ENCODE results near the gene DNAL1. TPM values are rescaled to one million over a fixed set of nuclear protein-coding genes. Genes with fewer than 3 reads are reported as not detected.

The DNAL1 gene
- total and polyA plus RNA-seq, 9 of the 15 experiments (the other 6 are each of a cell fraction or from before 2014, with no cell fraction given), result 1.6 to 11.7 (median 4.8) TPM

GRCh38 chr14:73695082-73695481 lies 50.3 kb downstream of the DNAL1 start:
- DNase-seq (ENCODE audit: extremely low read depth in 1 of 4, low spot score in 3 of 4), result no peak
- no peak overlapping the region for H3K4me3 ChIP-seq
- POLR2A ChIA-PET, result no interaction called here
- no peak overlapping the region for H3K4me2 ChIP-seq (ENCODE audit: insufficient read depth, low read length)
- H3K9me3 ChIP-seq (replicated peaks; ENCODE audit: control insufficient read depth, insufficient read depth, low read depth, low read length), result no peaks in the 10 kb centered on the region
- intact Hi-C loops (cut with micrococcal nuclease), result no loop called here
- no peaks in the 10 kb centered on the region for H3K36me3 ChIP-seq (ENCODE audit: control insufficient read depth, insufficient read depth, low read length)
- no peak overlapping the region for H2AFZ ChIP-seq (ENCODE audit: low read depth, low read length)
- TF ChIP-seq FOS (IDR thresholded peaks at IDR 0.05; ENCODE audit: extremely low read depth, insufficient read length) (no peak), RBM15 (IDR thresholded peaks at IDR 0.05; ENCODE audit: insufficient read depth, low read length) (no peak), ZNF121 (CRISPR knock-in tag; conservative IDR thresholded peaks at IDR 0.05) (peak; percentile 90)
- BruUV-seq (replicated peaks), result no TSS peak
- H3K9me1 ChIP-seq (ENCODE audit: control insufficient read depth, insufficient read depth, low read length), result no peaks in the 10 kb centered on the region
- CTCF ChIA-PET (ENCODE audit: low intra/inter-chr PET ratio), result no interaction called here
- H3K27me3 ChIP-seq (ENCODE audit: control insufficient read depth in 2 of 2, insufficient read depth in 2 of 2, low read length in 2 of 2), result no peaks in the 10 kb centered on the region
- ATAC-seq, result no peak
- no peaks in the 10 kb centered on the region for H3K79me2 ChIP-seq (ENCODE audit: control insufficient read depth, insufficient read depth, low read length)
- WGBS (ENCODE audit: insufficient coverage, low coverage, missing lambda C conversion rate), result 29% methylated on average over 1 of the region's 2 CpGs
- no peaks in the 10 kb centered on the region for H4K20me1 ChIP-seq (replicated peaks; ENCODE audit: control insufficient read depth, insufficient read depth, low read length)
- no peak for FAIRE-seq
- peaks cover 0 to 6% of the 10 kb centered on the region in 2 experiments; a peak in 3 of 5 replicates for H3K4me1 ChIP-seq (replicated peaks in 1 of 2; ENCODE audit: control insufficient read depth in 2 of 2, insufficient read depth in 2 of 2, low read length in 2 of 2)
- H3K27ac ChIP-seq (ENCODE audit: extremely low read depth, low read depth, low read length), result no peak overlapping the region
- H3K9ac ChIP-seq (ENCODE audit: insufficient read depth in 1 of 2, low read depth in 2 of 2, low read length in 2 of 2), result no peak overlapping the region
- in situ Hi-C loops (cut with MboI), result no loop called here

- peak overlapping the region; percentile 7; the same call in 1 of the 3 replicates for H3K27ac ChIP-seq (ENCODE audit: extremely low read depth, low read depth, low read length)
- FAIRE-seq (no peak), ATAC-seq (no peak)
- TF ChIP-seq CEBPB (tag; IDR thresholded peaks at IDR 0.05) (no peak), BACH1 (tag; IDR thresholded peaks at IDR 0.05) (no peak), RFX5 (IDR thresholded peaks at IDR 0.05; ENCODE audit: low read depth, low read length) (no peak), HNRNPK (IDR thresholded peaks at IDR 0.05; ENCODE audit: low read depth, low read length, poor library complexity, severe bottlenecking) (no peak), NONO (IDR thresholded peaks at IDR 0.05; ENCODE audit: low read depth in 2 of 2, low read length in 1 of 2) (no peak), MAFG (tag; conservative IDR thresholded peaks at IDR 0.05) (no peak), VEZF1 (CRISPR knock-in tag; IDR thresholded peaks at IDR 0.05) (no peak), NFATC3 (IDR thresholded peaks at IDR 0.05) (no peak), GMEB1 (CRISPR knock-in tag; IDR thresholded peaks at IDR 0.05) (no peak), ELK3 (CRISPR knock-in tag; IDR thresholded peaks at IDR 0.05) (no peak)
Measured at GRCh38 chr14:73695997-73696396, 51.2 kb downstream of the DNAL1 start.

More at GRCh38 chr14:73695997-73696396, 51.2 kb downstream of the DNAL1 start:
- H2AFZ ChIP-seq (ENCODE audit: low read depth, low read length), result no peak overlapping the region
- no TSS peak for BruUV-seq (replicated peaks)
- no peaks in the 10 kb centered on the region for H3K27me3 ChIP-seq (ENCODE audit: control insufficient read depth in 2 of 2, insufficient read depth in 2 of 2, low read length in 2 of 2)
- CTCF ChIA-PET (ENCODE audit: low intra/inter-chr PET ratio), result no interaction called here
- H3K79me2 ChIP-seq (ENCODE audit: control insufficient read depth, insufficient read depth, low read length), result no peaks in the 10 kb centered on the region
- 58% methylated on average over 2 of the region's 2 CpGs for WGBS (ENCODE audit: insufficient coverage, low coverage, missing lambda C conversion rate)
- H3K9me1 ChIP-seq (ENCODE audit: control insufficient read depth, insufficient read depth, low read length), result no peaks in the 10 kb centered on the region
- no peaks in the 10 kb centered on the region for H3K36me3 ChIP-seq (ENCODE audit: control insufficient read depth, insufficient read depth, low read length)
- peaks cover 0 to 6% of the 10 kb centered on the region in 2 experiments; a peak in 3 of 5 replicates for H3K4me1 ChIP-seq (replicated peaks in 1 of 2; ENCODE audit: control insufficient read depth in 2 of 2, insufficient read depth in 2 of 2, low read length in 2 of 2)
- no peak overlapping the region for H3K4me2 ChIP-seq (ENCODE audit: insufficient read depth, low read length)
- H4K20me1 ChIP-seq (replicated peaks; ENCODE audit: control insufficient read depth, insufficient read depth, low read length), result no peaks in the 10 kb centered on the region
- in situ Hi-C loops (cut with MboI), result no loop called here
- intact Hi-C loops (cut with micrococcal nuclease), result no loop called here
- no peaks in the 10 kb centered on the region for H3K9me3 ChIP-seq (replicated peaks; ENCODE audit: control insufficient read depth, insufficient read depth, low read depth, low read length)
- H3K4me3 ChIP-seq, result no peak overlapping the region
- POLR2A ChIA-PET, result no interaction called here
- no peak for DNase-seq (ENCODE audit: extremely low read depth in 1 of 4, low spot score in 3 of 4)
- no peak overlapping the region for H3K9ac ChIP-seq (ENCODE audit: insufficient read depth in 1 of 2, low read depth in 2 of 2, low read length in 2 of 2)

Data from K562 (cell line).